B cell (primary cell): ENCODE results near the gene CAPZA2. TPM values are rescaled to one million over a fixed set of nuclear protein-coding genes. Genes with fewer than 3 reads are reported as not detected.

Experiments used
- ATAC-seq: fragments of 200-7000 bp; cut with Tn5 transposase; one replicate; pipeline ENCODE4 v1.10.0; 2021; ENCODE audit warnings: low read depth, mild to moderate bottlenecking, moderate number of reproducible peaks, moderate library complexity
- CTCF ChIA-PET: fragments of 350-600 bp; sonication (Branson Sonifier 250); formaldehyde crosslinking; loops from one replicate; lab custom pipeline; 2021; ENCODE audit warnings: antibody characterized with exemption, inconsistent platforms; lab: Charles Lee
- POLR2A ChIA-PET: fragments of 350-600 bp; sonication (Branson Sonifier 250); formaldehyde crosslinking; loops from one replicate; lab custom pipeline; 2021; ENCODE audit warnings: antibody characterized with exemption; lab: Charles Lee
- DNase-seq: peaks from one replicate; pipeline ENCODE4 v3.0.0; 2013
- H2AFZ ChIP-seq: 2 replicates; pipeline ENCODE4 v1.6.1; 2012; ENCODE audit warnings: mild to moderate bottlenecking, low read depth, low read length; ENCODE audit not compliant: insufficient read depth, poor library complexity, severe bottlenecking
- H3K27ac ChIP-seq, 2 donors: 1 replicate in 1 of 2; 2 replicates in 1 of 2; pipeline ENCODE4 v1.5.1; 2012 to 2013; ENCODE audit warnings: low read length in 2 of 2, mild to moderate bottlenecking in 2 of 2, moderate library complexity in 1 of 2
- H3K27me3 ChIP-seq, 4 experiments: fragments of 200-600 bp in 1 of 4; sonication (generic) in 1 of 4; replicated peaks in 1 of 4; 1 replicate in 2 of 4; 2 replicates in 2 of 4; pipeline versions ENCODE4 v1.6.1 to v1.7.0; 2013 to 2016; ENCODE audit warnings: low read length in 3 of 4, mild to moderate bottlenecking in 2 of 4, mixed read lengths in 1 of 4, moderate library complexity in 1 of 4; ENCODE audit not compliant: insufficient read depth in 4 of 4, control insufficient read depth in 3 of 4; ENCODE audit errors: control extremely low read depth in 1 of 4
- H3K36me3 ChIP-seq, 2 experiments: replicated peaks in 1 of 2; 1 replicate in 1 of 2; 2 replicates in 1 of 2; pipeline versions ENCODE4 v1.6.1 to v1.7.1; 2013; ENCODE audit warnings: low read length in 1 of 2; ENCODE audit not compliant: insufficient read depth in 2 of 2, control insufficient read depth in 1 of 2; ENCODE audit errors: control extremely low read depth in 1 of 2, extremely low read depth in 1 of 2
- H3K4me1 ChIP-seq, 2 donors: fragments of 200-600 bp in 1 of 2; sonication (generic) in 1 of 2; 1 replicate in 1 of 2; 2 replicates in 1 of 2; pipeline versions ENCODE4 v1.5.1 to v1.6.1; 2013 to 2017; ENCODE audit warnings: low read length in 2 of 2; ENCODE audit not compliant: control insufficient read depth in 2 of 2, insufficient read depth in 2 of 2
- H3K4me2 ChIP-seq: replicated peaks from 2 replicates; pipeline ENCODE3; 2012; ENCODE audit warnings: mild to moderate bottlenecking, low read depth, low read length; ENCODE audit not compliant: poor library complexity, severe bottlenecking
- H3K4me3 ChIP-seq, 5 experiments: fragments of 200-600 bp in 1 of 5; sonication (generic) in 1 of 5; 1 replicate in 3 of 5; 2 replicates in 2 of 5; pipeline versions ENCODE4 v1.5.1 to v1.7.0; 2011 to 2016; ENCODE audit warnings: low read length in 4 of 5, mild to moderate bottlenecking in 4 of 5, low read depth in 2 of 5, control low read depth in 1 of 5, moderate library complexity in 1 of 5; ENCODE audit not compliant: insufficient read depth in 1 of 5; ENCODE audit errors: control extremely low read depth in 1 of 5, extremely low read depth in 1 of 5
- H3K79me2 ChIP-seq: fragments of 200-600 bp; sonication (generic); one replicate; pipeline ENCODE4 v1.6.0; 2016; ENCODE audit warnings: low read length; ENCODE audit not compliant: control insufficient read depth, insufficient read depth
- H3K9ac ChIP-seq: fragments of 200-600 bp; sonication (generic); 2 replicates; pipeline ENCODE4 v1.6.1; 2017; ENCODE audit warnings: mild to moderate bottlenecking, low read length, moderate library complexity
- H3K9me3 ChIP-seq, 3 donors: one replicate each; pipeline versions ENCODE4 v1.6.1 to v1.7.1; 2013; ENCODE audit warnings: low read length in 2 of 3; ENCODE audit not compliant: control insufficient read depth in 2 of 3, insufficient read depth in 1 of 3; ENCODE audit errors: control extremely low read depth in 1 of 3
- H4K20me1 ChIP-seq: 2 replicates; pipeline ENCODE4 v1.6.0; 2012; ENCODE audit warnings: mild to moderate bottlenecking, low read length; ENCODE audit not compliant: insufficient read depth, control insufficient read depth, poor library complexity, severe bottlenecking
- H3K27ac Mint-ChIP-seq: one replicate; pipeline ENCODE4 v1.8.0; 2021; ENCODE audit warnings: mixed read lengths
- H3K27me3 Mint-ChIP-seq: one replicate; pipeline ENCODE4 v1.8.0; 2021; ENCODE audit warnings: mixed read lengths
- H3K4me1 Mint-ChIP-seq: one replicate; pipeline ENCODE4 v1.8.0; 2021; ENCODE audit warnings: mixed read lengths
- H3K4me3 Mint-ChIP-seq: one replicate; pipeline ENCODE4 v1.8.0; 2021; ENCODE audit warnings: mixed read lengths
- H3K9me3 Mint-ChIP-seq: one replicate; pipeline ENCODE4 v1.8.0; 2022; ENCODE audit warnings: mixed read lengths; ENCODE audit not compliant: insufficient read depth
- EZH2 ChIP-seq: IDR thresholded peaks from 2 replicates; pipeline ENCODE4 v1.6.1; 2012; ENCODE audit warnings: borderline replicate concordance, low read depth, mild to moderate bottlenecking, moderate library complexity, low read length; ENCODE audit not compliant: insufficient read depth, poor library complexity, severe bottlenecking
- WGBS: methylation state at CpG from one replicate; pipeline ENCODE4 v1.1.5; 2013; ENCODE audit warnings: missing lambda C conversion rate; ENCODE audit not compliant: insufficient coverage; 5-methylcytosine and 5-hydroxymethylcytosine counted together
- intact Hi-C: fragments of 100-400 bp; cut with micrococcal nuclease; formaldehyde crosslinking; loops from one replicate; pipeline ENCODE4 v1.10.0; 2022
- polyA plus RNA-seq: library from polyadenylated mRNA; depleted of rRNA; stranded (reverse); fragments of >200 nt; gene quantifications from 2 replicates; pipeline ENCODE4 v1.2.3, GENCODE V29; 2012
- total RNA-seq, 2 donors: library from RNA; stranded (reverse); fragments of 120-200 nt in 1 of 2; gene quantifications; 1 replicate in 1 of 2; 2 replicates in 1 of 2; pipeline versions ENCODE4 v1.2.3 to v1.2.4, GENCODE V29; 2013 to 2022
- TF ChIP-seq, protein P1 (sequence below): fragments of 200-600 bp; IDR thresholded peaks from one replicate; pipeline ENCODE4 v1.8.0; 2022; ENCODE audit warnings: antibody characterized with exemption, mild to moderate bottlenecking

CAPZA2 gene
- total and polyA plus RNA-seq, 2 donors (not counting 1 experiment from before 2014, with no cell fraction given) = 15.0 to 79.0 TPM

DNA sequence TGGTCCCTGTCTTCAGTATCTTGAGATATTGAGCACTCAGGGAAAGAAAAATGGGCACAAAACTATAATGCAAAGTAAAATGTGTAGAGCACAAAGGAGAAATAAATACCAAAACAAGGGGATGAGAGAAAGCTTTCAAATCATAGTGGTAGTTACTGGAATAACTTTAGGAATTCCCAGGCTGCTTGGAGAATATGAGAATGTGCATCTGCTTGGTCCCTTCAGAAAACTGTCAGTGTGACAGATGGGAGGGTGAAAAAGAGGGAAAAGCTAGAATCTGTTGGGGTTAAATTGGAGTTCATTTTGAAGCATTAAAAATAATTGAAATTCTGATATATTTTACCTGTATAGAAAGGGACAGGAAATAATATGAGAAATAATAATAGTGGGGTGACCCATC is 106.2 kb downstream of the CAPZA2 start:
- Mint-ChIP-seq H3K27ac (no peak overlapping the region), H3K4me1 (no peaks in the 10 kb centered on the region), H3K27me3 (no peaks in the 10 kb centered on the region), H3K4me3 (no peak overlapping the region), H3K9me3 (no peaks in the 10 kb centered on the region)
- H3K4me3 ChIP-seq = no peak overlapping the region
- no peak for ATAC-seq
- H4K20me1 ChIP-seq = no peaks in the 10 kb centered on the region
- no peaks in the 10 kb centered on the region for H3K4me1 ChIP-seq
- no peak overlapping the region for H3K4me2 ChIP-seq
- intact Hi-C loops = no loop called here
- no peak overlapping the region for H3K27ac ChIP-seq
- ChIA-PET POLR2A (no interaction called here), CTCF (no interaction called here)
- H3K36me3 ChIP-seq = no peaks in the 10 kb centered on the region
- H2AFZ ChIP-seq = no peak overlapping the region
- TF ChIP-seq, protein P1, sequence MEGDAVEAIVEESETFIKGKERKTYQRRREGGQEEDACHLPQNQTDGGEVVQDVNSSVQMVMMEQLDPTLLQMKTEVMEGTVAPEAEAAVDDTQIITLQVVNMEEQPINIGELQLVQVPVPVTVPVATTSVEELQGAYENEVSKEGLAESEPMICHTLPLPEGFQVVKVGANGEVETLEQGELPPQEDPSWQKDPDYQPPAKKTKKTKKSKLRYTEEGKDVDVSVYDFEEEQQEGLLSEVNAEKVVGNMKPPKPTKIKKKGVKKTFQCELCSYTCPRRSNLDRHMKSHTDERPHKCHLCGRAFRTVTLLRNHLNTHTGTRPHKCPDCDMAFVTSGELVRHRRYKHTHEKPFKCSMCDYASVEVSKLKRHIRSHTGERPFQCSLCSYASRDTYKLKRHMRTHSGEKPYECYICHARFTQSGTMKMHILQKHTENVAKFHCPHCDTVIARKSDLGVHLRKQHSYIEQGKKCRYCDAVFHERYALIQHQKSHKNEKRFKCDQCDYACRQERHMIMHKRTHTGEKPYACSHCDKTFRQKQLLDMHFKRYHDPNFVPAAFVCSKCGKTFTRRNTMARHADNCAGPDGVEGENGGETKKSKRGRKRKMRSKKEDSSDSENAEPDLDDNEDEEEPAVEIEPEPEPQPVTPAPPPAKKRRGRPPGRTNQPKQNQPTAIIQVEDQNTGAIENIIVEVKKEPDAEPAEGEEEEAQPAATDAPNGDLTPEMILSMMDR = no peak
- TF ChIP-seq EZH2 = no peak
- no peak overlapping the region for H3K9ac ChIP-seq
- no peaks in the 10 kb centered on the region for H3K9me3 ChIP-seq
- no peak for DNase-seq
- no peaks in the 10 kb centered on the region for H3K79me2 ChIP-seq
- H3K27me3 ChIP-seq = no peaks in the 10 kb centered on the region

- Mint-ChIP-seq H3K27ac (no peak overlapping the region), H3K27me3 (no peaks in the 10 kb centered on the region), H3K4me1 (no peaks in the 10 kb centered on the region), H3K4me3 (no peak overlapping the region), H3K9me3 (no peaks in the 10 kb centered on the region)
- Histone ChIP-seq H3K4me1 (no peaks in the 10 kb centered on the region), H3K9me3 (no peaks in the 10 kb centered on the region), H3K4me2 (no peak overlapping the region), H3K4me3 (no peak overlapping the region), H4K20me1 (no peaks in the 10 kb centered on the region), H2AFZ (no peak overlapping the region), H3K36me3 (no peaks in the 10 kb centered on the region), H3K79me2 (no peaks in the 10 kb centered on the region), H3K27ac (no peak overlapping the region), H3K9ac (no peak overlapping the region), H3K27me3 (no peaks in the 10 kb centered on the region)
- DNase-seq (no peak), ATAC-seq (no peak)
- CTCF ChIA-PET = interaction anchor here (2.1 kb wide), 1 partner anchor 158 kb away, joined by 6 read pairs; no protein-coding TSS in a partner anchor
- no peak for TF ChIP-seq EZH2
- TF ChIP-seq, protein P1 = no peak
- POLR2A ChIA-PET = no interaction called here
- intact Hi-C loops = no loop called here
- 100% methylated on average over 2 of the region's 3 CpGs for WGBS
Measured at GRCh38 chr7:116969371-116969902, 107.0 kb downstream of the CAPZA2 start.
